GM21528 (cell line): ENCODE results near the gene ARPIN.
"Not testable (repeated sequence)": the region's sequence is repeated elsewhere in the genome, so short reads cannot be mapped to it uniquely, and the experiment has no call there.

Experiments used
- ATAC-seq: cut with Tn5 transposase; IDR thresholded peaks from one replicate; pipeline ENCODE4 v1.9.1; 2021; ENCODE audit warnings: mild to moderate bottlenecking, moderate library complexity; ENCODE audit not compliant: unreplicated experiment, low FRiP score

Gene ARPIN

GRCh38 chr15:89910891-89911626 is 1.7 kb downstream of the ARPIN start:
- no peak for ATAC-seq

DNA sequence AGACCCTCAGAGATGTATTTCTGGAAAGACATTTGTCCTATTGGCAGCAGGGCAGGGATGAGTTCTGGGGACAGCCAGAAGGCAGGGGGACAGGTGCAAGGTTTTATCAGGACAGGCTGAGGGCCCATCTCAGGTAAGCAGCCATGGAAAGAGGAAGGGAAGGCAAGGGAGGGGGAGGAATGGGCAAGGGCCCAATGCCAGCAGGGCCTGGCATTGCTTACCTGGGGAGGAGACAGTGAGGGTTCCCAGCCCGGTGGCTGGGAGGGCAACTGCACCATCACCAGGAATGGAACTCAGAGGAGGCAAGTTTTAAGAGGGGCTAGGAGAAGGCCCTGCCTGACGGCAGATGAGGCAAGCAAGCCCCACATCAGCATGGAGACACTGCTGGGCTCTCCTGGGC is 3.1 kb downstream of the ARPIN start:
- no peak for ATAC-seq

- no peak for ATAC-seq
Observed at GRCh38 chr15:89908226-89908625, 4.5 kb downstream of the ARPIN start.

DNA sequence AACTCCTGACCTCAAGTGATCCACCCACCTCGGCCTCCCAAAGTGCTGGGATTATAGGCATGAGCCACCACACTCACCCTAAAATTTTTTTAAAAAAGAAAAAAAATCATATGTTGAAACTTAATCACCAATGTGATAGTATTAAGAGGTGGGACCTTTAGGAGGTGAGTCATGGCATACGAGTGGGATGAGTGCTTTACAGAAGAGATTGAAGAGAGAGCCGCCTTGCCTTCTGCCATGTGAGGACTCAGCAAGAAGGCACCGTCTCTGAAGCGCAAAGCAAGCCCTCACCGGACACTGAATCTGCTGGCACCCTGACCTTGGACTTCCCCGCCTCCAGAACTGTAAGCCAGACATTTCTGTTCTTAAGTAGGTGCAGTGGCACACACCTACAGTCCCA is 5.5 kb downstream of the ARPIN start:
- no peak for ATAC-seq

GRCh38 chr15:89905846-89906378 is 6.8 kb downstream of the ARPIN start:
- ATAC-seq: no peak

- no peak for ATAC-seq
Observed at GRCh38 chr15:89904519-89904918, 8.2 kb downstream of the ARPIN start.

- no peak for ATAC-seq
Observed at GRCh38 chr15:89903858-89904130, 9.0 kb downstream of the ARPIN start.

DNA sequence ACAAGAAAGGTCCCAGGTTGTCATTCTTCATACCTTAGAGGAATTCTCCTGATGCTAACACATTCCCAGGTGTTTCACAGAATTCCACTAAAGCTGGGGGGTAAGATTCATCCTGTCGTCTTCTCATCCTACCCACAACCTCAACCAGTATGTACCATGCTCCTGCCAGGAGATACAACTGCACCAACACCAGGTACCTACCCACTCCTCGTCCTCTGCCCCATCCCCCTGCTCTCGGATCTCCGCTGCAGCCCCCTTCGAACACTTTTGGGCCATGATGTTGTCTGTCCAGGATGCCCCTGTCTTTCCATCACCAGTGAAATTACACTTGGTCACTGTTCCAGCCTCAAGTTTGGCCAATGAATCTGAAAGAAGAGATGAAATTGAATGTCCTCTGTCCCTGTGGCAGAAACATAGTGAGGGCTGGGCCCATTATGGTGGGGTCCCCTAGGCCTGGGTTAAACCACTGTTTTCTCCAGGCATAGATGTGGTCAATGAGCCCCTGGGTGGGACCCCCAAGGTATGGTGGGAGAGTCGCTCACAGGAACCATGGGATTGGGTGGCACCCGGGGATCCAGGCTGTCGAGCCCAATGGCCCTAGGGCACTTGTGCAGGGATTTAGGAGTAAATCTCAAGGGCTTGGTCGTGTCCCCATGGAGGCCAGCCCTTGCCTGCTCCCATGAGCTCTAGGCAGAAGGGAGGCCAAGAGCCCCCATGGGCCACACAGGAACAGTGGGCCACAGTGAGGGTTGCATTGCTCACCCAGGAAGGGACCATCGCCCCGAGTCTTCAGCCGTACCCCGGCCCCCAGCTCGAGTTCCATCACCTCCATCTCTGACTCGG is 9.5 kb downstream of the ARPIN start:
- ATAC-seq: no peak

GRCh38 chr15:89900849-89901248 is 11.9 kb downstream of the ARPIN start:
- ATAC-seq: no peak

DNA sequence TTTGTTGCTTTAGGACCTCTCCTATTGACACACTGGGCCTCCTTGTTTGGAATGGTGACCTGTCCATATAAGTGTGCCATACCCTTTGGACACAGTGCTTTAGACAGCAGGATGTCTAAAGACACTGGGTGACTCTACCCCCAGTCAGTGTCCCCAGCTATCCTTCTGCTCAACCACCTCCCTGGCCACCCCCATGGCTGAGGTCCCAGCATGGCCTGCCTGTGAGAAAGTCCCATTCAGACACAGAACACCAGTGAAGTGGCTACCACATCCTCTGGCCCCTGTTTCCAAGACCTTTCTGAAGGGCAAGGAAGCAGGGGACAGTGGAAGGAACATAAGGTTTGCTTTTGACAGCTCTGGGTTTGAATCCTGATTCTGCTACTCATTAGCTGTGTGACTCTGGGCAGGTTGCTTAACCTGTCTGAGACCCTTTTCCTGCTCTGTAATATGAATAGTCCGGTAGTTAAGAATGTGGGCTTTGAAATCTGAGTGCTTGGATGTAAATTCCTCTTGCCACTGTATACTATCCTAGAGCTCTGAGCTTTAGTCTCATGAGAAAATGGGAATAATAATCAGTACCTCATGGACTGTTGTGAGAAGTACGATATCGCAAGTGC is 12.7 kb downstream of the ARPIN start:
- ATAC-seq: no peak

DNA sequence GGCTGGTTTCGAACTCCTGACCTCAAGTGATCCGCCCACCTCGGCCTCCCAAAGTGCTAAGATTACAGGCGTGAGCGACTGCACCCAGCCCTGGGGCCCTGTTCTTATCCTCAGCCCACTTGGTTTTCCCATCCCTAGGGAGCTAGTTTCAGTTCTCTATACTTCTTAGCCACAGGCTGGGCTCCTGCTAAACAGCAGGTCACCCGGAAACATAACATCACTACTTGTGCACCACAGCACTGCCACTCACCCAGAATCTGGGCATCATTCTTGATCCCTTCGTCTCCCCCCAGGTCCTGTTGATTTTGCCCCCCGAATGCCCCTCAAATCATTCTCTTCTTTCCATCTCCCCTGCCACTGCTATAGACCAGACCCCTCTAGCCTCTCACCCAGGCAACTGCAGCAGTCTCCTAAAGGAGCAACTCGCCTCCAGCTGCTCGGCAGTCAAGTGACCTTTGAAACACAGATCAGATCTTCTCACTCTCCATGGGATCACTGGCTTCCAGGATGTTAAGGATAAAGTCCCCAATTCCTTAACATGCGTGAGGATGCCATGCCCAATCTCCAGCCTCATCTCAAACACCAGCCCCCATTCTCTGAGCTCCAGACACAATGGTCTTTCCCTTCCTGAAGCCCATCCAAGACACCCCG is 13.3 kb downstream of the ARPIN start:
- ATAC-seq: no peak

DNA sequence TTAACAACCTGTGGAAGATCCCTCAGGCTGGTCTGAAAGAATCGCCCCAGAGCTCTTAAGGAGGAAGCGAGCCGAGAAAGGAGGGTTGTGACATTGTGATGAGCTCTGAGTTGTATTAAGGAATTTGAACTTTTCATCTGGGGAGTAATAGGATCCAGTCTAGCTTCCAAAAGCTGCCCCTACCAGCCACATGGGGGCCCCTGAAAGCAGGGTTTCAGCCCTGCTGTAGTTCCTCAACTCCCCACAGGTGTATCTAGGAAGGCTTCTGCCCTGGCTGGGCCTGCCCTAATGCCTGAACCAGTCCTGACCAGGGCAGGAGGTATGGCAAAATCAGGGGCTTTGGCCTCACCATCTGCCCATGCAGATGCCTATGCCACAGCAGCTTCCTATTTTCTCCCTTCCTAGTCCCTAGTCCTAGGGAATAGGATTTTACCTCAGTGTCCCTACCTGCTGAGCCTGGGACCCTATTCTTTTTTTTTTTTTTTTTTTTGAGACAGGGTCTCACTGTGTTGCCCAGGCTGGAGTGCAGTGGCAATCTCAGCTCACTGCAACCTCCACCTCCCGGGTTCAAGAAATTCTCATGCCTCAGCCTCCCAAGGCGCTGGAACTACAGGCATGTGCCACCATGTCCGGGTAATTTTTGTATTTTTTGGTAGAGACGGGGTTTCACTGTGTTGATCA is 14.0 kb downstream of the ARPIN start:
- ATAC-seq: no peak

GRCh38 chr15:89898146-89898545 is 14.6 kb downstream of the ARPIN start:
- no peak for ATAC-seq

DNA sequence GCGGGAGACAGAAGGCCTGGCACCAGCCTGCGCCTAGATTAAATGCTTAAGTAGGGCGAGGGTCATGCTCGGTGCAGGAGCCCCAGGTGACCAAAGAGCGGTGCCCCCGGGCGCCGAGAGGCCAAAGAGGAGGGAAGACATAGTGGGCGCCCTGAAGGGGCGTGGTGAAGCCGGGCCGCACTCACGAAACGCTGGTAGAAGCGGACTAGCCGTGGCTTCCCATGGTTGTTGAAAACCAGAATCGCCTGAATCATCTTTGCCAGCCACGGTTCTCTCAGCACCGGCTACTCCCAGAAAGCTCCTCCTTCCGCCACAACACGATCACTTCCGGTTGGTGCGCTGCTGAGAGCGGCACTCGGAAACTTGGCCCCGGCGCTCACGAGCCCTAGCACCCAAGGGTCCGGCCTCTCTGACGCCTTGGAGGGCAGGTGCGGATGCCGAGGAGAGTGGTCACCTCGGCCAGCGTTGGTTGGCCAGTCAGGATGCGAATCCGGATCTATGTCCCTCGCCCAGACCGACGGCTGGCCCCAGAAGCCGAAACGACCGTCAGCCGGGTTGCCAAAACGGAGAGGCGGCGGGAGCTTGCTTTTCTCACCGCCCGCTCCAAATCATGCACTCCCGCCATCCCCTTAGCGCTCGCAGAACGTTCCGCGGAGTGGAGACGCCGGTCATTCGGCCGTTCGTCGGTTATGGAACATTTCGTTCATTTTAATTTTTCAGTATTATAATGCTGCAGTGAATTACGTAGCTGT is 18.9 kb downstream of the ARPIN start, which contains the start of gene AP3S2:
TSS of gene AP3S2 (minus strand) at position 299 of the 752 bp plus-strand sequence. CDS start at position 254, 45 bp downstream.
- ATAC-seq: peak; percentile 95

DNA sequence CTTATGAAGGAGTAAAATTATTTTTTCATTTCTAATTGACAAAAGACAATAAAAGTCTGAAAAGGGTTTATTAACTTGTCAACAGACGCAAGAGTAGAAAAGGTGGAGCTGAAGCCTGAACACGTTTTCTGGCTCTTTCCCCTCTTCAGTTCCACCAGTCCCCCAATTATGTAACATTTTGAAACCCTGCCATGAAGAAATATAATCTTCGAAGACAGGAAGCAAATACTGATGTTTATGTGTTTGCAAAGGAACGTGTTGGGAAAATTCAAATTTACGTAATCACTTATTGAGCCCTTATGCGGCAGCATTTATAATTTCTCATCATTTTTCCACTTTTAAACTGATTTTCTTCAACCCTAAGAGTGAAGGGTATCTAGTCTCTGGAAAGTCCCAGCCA is 19.7 kb downstream of the ARPIN start:
- ATAC-seq: no peak

- ATAC-seq: no peak
Observed at GRCh38 chr15:89888214-89888804, 24.4 kb downstream of the ARPIN start.

DNA sequence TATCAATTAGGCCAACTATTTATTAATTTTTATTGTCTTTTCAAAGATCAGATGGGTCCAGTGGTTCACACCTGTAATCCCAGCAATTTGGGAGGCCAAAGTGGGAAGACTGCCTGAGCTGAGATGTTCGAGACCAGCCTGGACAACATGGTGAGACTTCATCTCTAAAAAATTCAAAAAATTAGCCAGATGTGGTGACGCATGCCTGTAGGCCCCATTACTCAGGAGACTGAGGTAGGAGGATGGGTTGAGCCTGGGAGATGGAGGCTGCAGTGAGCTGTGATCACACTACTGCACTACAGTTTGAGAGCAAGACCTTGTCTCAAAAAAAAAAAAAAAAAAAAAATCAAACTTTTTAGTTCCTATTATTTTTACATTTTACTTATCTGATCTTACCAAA is 27.1 kb downstream of the ARPIN start:
- no peak for ATAC-seq

DNA sequence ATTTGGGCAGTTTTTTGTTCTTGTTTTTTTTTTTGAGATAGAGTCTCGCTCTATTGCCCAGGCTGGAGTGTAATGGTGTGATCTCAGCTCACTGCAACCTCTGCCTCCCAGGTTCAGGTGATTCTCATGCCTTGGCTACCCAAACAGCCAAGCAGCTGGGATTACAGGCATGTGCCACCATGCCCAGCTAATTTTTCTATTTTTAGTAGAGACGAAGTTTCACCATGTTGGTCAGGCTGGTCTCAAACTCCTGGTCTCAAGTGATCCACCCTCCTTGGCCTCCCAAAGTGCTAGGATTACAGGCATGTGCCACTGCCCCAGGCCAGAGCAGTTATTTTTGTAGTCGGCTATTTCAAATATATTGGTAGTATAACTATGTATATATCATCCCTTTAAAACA is 27.6 kb downstream of the ARPIN start:
- not testable (repeated sequence) for ATAC-seq

GRCh38 chr15:89883518-89883917 is 29.2 kb downstream of the ARPIN start:
- ATAC-seq: no peak
